ENCODE measurements around the gene TBC1D2B.

The TBC1D2B gene

DNA sequence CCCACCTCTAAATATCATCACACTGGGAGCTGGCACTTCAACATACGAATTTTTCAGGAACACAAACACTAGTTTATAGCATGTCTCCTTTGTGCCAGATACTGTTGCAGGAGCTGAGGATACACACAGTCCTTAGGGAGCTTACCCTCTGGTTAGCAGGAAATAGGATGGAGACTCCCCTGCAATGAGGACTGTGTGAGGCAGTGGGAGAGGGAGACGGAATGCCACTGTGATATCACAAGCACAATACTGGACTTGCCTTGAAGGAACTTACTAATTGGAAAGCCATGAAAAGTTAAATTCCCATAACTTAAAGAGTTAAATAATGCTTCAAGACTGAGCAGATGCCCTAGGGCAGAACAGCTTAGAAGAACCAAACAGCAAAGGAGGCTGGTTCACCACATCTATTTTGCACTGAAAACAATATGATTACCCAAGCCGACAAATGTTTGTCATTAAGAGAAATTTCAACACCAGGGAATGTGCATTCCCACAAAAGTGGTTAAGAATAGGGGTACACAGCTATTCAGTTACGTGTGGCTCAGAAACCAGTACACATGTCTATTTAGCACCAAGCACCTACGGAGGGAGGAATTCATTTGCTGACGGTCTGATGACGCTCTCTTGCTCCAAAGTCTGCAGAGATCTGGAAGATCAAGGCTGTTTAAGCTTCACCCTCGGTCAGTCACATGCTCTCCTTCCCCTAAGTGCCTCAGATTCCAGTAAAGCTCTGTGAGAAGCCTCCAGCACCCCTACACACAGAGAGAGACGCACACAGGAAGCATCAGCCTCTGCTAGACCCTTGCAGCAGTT, 5.2 kb downstream of the TBC1D2B start:
- peak; percentile 98 for DNase-seq (ENCODE audit: low read depth)

DNA sequence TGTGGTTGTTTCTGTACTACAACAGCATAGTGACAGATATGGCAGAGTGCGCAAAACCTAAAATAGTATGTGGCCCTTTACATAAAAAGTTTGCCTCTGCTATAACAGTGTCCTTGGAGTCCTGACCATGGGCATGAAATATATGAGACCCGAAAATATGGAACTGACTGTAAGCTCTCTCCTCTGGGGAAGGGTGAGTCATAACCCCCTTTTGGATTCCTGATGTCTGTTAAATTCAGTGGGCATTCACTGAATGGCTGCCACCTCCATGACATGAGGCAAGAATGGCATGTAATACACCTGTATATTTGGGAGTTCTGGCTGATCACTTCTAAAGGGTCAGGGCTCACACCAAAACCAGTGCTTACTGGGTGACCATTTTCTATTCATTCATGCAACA, 6.1 kb downstream of the TBC1D2B start:
- no peak for DNase-seq (ENCODE audit: low read depth)

DNA sequence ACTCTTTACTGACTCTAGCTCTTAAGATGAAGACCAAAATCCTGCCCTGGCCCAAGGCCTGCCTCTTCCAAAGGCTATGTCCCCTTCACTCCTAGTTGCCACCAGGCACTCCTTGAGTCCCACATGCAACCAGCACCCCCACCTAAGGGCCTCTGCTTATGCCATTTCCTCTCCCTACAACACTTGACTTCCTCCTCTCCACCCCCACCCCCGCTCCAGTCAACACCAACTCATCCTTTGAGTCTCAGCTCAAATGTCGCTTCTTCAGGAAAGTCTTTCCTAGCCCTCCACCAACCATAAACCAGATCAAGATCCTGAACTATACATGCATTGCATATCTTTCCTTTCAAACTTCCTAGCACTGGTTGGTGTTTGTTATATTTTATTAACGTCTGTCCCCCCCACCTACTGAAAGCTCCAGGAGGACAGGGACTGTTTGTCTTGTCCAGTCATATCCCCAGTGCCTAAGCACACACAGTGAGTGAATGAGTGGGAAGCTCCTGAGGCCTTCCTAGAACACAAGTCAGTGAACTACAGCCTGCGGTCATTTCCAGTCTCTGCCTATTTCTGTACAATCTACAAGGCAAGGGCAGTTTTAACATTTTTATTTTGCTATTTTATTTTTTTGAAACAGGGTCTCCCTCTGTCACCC, 7.3 kb downstream of the TBC1D2B start:
- DNase-seq (ENCODE audit: low read depth), result no peak

DNA sequence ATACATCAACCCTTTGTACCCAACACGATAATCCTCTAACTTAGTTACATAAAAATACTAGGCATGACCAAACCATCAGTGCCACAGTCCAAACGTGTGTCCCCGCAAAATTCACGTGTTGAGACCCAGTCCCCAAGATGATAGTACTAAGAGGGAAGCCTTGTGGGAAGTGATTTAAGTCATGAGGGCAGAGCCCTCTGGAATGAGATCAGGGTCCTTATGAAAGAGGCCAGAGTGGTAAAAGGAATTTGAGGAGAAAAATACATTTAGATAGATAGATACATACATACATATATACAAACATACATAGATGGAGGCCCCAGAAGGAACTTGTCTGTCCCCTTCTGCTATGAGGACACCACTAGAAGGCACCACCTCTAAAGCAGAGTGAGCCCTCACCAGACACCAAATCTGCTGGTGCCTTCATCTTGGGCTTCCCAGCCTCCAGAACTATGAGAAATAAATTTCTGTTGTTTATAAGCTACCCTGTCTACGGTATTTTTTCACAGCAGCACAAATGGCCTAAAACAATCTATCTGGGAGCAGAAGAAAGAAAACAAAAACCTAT, 8.0 kb downstream of the TBC1D2B start:
- no peak for DNase-seq (ENCODE audit: low read depth)

DNA sequence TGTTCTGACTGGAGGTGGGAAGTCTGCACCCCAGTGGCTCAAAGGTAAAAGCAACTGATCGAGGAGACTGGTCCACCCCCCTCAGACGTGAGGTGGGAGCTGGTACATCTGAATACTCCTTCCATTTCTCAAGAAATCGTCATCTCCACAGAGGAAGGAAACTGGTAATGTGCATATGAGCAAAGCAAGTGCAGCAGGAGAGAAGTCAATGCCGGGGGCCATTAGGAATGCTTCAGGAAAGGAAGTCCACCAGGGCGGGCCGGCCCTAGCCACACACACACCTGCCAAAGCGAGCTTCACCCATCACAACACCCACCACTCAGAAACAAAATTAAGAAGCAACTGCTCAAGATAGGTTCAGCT, 8.5 kb downstream of the TBC1D2B start:
- no peak for DNase-seq (ENCODE audit: low read depth)

DNA sequence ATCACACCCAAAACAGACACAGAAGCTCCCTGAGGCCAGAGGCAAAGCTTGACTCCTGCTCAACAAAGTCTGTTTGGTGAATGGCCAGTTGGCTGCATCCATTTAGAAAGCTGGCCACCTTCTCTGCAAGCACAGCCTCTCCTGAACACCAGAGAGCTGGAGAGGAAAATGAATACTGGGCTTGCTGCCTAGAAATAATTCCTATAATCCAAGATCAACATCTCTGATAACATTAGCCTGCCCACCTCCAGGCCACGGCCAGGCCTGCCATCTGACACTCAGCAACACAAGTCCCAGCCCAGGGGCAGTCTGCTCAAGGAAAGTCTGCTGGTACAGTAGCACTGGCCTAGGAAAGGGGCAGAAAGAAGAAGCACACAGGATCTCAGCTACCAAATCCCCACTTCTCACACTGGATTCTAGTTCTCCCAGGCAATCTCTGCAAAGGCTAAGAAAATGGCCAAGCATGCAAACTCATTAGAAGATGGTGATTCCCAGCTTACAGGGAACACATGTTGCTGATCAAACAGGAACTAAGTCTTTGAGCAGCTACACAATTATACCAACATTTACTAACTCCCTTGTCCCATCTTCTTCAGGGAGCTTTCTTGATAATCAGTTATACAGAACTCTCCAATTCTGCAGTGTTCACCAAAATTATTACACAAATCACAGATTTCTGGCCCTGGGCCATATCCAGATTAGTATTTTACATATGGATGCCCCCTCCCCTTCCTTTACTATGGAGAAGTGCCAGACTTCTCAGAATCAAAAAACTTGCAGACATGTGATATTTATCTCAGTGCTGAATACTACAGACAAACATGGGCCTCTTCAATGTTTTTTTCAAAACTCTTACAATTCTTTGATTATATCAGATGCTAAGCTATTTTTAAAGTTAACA, 9.9 kb downstream of the TBC1D2B start:
- peak; percentile 45 for DNase-seq (ENCODE audit: low read depth)

DNA sequence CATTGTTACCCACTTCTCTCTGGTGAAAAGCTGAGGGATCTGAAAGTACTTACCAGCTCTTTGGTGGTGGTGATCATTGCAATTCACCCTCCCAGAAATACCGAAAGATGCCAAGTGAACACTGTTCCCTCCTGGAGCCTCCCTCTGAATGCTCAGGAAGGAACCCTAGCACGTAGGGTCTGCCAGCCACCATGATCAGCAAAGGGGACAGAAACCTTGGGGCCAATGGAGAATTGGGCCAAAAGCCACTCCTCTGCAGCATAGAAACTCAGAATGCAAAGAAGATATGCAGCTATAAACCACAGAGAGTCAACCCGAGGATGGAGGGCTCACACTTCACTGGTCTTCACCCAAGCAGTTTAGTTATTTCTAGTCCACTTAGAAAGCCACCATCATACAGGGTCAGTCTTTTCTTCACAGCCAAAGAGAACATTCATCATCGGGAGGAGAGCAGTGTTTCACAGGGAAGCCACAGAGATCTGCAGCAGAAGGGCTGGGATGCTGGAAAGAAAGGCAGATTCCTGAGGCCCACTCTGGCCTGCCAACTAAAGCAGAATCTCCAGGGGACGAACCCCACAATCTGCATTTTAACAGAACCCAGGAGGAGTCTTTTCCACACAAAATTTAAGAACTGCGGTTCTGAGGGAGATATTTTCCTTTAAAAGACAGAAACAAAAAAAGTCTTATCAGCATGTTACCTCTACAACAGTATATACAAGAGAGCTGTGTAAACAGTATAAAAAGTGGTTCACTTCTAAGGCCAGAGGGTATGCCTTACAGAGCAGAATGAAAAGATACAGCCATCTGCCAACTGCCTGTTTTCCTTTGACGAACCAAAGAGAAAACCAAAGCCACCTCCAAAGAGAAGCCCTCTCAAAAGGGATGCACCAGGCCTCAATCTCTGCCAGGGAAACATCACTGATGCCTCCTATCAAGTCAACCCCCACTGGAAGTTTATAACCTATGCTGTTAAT, 11.3 kb downstream of the TBC1D2B start:
- DNase-seq (ENCODE audit: low read depth), result no peak

DNA sequence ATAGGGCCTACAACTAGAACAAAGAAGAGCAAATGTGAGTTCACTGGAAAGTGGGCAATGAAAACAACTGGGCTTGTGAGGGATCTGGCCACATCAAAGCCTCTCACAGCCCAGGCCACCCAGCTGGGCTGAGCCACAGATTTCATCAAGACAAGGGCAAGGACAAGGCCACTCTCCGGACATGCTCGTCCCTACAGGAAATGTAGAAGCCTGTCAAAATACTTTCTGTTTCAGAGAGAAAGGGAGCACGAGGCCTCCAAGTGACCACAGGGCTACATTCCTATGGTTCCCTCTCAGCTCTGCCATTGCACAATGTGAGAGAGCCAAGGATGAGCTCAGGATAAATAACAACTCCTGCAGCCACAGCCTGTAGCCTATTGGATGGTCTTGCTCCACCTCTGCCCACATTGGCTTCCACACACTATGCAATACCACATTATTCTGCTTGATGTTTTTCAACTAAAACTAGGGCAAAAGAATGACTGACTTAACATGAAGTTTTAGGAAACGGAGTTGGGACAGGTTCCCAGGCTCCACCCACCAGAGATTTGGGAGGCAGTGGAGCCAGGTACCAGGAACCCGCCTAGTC, 12.1 kb downstream of the TBC1D2B start:
- peak; percentile 100 for DNase-seq (ENCODE audit: low read depth)

DNA sequence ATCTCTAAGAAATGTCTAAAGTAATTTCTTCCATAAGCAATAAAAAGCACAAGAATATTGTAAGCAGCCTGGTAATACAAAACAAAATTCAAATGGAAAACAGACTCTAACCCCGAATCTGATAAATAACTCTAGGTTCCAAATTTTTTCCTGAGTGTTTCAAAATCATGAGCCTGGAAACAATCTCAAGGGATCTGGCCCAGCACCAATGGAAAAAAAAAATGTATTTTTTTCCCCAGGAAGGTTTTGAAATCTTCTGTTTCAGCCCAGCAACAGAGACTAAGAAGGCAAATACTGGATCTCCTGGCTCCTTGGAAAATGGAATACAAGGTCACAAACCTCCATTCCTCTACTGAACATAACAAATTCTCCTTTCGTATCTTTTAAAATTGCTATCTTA, 13.0 kb downstream of the TBC1D2B start:
- peak; percentile 58 for DNase-seq (ENCODE audit: low read depth)

DNA sequence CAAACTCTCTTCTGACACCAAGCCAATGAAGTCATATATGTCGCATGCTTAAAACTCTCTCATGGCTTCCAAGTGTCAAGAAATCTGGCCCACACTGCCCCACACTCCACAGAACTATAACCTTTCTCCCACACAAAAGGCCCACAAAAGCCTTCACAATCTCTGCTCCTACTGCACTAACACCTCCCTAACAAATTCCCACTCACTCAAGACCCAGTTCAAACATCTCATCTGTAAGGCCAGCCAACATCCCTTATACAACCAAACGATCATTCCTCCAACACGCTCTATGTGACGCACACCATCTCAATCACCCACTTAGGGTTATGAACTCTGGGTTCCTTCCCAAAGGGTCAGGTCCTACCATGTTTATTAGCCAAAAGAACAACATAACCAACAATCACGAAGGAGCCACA, 13.5 kb downstream of the TBC1D2B start:
- DNase-seq (ENCODE audit: low read depth), result no peak

DNA sequence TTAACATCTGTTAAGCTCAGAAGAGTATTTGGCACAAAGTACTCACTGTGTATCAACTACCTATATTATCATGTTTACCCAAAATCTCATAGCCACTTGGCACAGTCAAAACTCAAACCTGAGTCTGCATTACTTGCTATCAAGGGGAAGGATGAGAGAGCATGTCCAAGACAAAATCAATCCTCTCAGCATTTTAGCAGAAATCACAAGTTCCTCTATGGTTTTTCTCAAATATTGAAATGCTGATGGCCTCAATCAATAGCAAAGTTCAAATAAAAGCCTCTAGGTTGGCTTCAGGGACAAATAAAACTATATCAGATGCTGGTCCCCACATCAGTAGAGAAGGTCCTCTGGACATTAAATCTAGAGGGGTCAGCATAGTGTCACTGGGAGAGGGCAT, 14.3 kb downstream of the TBC1D2B start:
- DNase-seq (ENCODE audit: low read depth), result no peak

DNA sequence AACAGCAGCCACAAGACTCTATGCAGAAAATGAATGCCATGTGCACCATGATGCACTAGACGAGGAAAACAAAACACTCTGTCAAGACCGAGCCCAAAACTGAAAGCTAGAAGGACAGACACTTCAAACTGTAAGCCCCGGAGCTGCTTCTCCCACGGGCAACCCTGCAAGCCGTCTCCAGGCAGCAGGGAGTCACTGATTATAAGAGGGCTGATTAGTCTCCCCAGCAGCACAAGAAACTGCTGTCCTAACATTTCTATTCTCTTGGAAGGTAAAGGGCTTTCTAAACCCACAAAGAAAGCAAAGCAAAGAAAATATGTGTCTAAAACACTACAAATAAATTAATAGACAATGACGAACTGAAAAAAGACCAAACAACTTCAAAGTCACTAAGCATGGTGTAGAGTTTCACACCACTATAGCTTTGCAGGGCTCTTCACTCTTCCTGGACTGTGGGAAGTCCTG, 15.5 kb downstream of the TBC1D2B start:
- DNase-seq (ENCODE audit: low read depth), result peak; percentile 77

DNA sequence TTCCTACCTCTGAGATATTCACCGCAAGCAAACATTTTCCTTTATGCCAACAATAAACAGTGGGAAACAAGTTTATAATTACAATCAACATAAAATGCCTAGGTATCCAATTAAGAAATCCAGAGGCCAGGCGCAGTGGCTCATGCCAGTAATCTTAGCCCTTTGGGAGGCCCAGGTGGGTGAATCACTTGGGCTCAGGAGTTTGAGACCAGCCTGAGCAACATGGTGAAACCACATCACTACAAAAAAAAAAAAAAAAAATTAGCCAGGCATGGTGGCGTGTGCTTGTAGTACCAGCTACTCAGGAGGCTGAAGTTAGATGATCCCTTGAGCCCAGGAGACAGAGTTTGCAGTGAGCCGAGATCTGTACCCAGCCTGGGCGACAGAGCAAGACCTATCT, 17.3 kb downstream of the TBC1D2B start:
- DNase-seq (ENCODE audit: low read depth), result no peak

DNA sequence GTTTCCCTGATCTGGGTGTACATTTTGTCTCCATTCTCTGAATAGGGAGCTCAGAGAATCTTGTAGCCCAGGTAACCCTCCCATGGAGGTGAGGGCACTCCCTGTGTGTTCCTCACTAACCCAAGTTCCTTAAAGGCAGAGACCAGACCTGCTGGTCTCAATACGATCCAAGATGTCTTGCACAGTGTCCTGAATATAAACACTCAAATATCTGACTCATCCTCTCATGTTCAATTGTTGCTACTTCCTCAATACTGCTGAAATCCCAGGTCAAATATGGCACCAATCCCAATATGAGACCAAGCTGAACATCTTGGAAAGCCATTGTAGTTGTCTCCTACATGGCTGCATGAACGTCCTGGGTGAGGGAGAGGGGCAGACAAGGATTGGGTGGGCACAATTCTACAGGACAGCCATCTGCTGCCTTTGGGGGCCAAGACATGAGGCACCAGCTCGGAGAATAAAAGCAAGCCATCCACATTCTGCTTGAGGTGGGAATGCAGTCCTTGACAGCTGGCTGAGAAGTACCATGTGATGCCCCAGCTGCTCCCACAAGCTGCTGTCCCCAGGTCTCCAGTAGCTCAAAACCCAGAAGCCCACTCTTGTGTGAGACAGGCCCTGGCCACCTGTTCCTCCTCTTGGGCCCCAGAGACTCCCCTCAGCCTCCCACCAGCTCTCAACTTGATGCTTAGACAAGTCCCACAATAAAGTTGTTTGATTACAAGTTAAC, 18.2 kb downstream of the TBC1D2B start:
- DNase-seq (ENCODE audit: low read depth), result no peak

DNA sequence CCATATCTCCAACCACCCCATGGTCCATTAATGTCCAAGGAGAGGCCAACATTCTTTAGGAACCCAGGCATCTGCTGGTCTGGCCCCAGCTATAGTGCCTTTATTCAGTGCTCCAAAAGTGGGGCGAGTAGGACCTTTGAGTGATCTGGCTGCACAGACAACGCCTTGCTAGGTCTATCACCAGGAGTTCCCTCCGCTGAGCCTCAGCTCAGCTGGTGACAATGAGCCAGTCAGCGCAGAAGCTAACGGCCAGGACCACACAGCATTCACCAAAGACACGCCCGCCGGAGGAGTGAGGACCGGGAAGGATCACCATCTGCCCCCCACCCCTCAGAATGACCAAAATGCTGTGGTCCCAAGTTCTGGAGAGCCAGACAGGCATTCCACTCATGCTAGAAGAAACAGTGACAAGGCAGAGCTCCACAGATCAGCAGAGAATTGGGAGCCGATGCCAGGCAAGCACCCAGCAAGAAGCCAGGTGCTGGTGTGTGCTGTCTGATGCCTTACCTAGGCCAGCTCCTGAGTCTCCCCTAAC, 19.0 kb downstream of the TBC1D2B start:
- no peak for DNase-seq (ENCODE audit: low read depth)

DNA sequence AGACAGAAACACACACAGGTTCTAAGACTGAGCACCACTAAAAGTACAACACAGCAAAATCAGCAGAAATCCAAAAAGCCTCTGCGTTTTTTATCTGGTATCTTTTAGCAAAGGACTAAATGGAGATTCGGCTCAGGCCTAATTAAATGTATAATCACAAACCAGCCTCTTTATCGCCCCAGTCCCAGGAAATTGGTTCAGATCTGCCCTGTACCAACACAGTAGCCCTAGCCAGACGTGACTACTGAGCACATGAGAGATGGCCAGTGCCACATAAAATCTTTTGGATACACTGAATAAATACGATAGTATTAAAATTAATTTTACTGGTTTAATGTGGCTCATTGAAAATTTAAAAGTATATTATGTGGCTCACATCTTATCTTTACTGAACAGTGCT, 19.7 kb downstream of the TBC1D2B start:
- no peak for DNase-seq (ENCODE audit: low read depth)

DNA sequence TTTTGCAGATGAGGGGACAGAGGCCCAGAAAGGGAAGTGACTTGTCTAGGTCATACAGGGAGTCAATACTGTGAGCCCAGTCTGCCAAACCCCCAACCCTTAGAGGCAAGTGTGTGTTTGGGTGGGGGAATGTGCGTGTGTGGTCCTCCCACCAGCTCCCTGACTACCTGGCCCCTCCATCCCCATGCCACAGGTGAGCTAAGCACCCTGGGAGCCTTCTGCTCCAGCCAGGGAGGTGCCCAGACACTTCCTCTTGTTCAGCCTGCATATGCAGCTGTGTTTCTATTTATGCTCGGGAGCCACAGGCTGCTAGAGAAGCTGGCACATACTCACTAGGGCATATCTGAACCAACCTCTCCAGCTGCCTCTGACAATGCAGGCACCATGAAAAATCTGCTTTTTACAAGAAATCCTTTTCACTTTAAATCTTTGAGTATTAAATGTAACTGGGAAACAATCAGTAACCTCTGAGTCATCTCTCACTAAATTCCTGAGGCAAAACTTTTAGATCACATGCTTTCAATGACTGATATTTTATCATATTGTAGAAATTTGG, 20.7 kb downstream of the TBC1D2B start:
- DNase-seq (ENCODE audit: low read depth), result peak; percentile 56

DNA sequence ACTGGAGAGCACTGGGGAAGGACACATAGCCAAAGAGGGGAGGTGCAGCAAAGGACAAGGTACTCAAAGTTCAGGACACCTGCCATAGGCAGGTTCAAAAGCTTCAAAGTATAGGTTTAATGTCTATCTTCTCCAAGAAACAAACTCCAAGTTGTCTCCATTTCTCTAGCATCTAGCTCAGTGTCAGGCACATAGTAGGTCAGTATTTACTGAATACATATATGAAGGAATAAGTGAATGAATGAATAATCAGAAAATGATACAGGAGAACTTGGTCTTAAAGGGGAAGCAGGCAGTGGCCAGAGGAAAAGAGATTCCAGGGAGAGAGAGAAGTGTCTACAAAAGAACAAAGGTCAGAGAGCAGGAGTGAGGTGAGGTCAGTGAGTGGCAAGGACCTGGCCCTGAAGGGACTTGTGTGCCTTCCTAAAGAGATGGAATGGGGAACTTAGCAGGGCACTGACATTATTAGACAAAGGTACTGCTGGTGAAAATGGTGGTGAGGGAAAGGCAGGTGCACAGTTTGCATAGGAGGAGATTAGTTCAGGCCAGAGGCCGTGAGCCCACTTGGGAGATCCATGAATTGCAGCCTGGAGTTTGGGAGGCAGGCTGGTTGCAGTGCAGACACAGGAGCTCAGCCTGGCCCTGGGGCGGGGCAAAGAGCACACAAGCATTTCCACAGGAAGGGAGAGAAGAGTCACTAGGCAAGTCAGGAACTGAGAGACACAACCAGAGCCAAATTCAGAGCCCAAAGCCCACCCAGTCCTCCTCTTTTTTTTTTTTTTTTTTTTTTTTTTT, 21.4 kb downstream of the TBC1D2B start:
- DNase-seq (ENCODE audit: low read depth), result no peak

DNA sequence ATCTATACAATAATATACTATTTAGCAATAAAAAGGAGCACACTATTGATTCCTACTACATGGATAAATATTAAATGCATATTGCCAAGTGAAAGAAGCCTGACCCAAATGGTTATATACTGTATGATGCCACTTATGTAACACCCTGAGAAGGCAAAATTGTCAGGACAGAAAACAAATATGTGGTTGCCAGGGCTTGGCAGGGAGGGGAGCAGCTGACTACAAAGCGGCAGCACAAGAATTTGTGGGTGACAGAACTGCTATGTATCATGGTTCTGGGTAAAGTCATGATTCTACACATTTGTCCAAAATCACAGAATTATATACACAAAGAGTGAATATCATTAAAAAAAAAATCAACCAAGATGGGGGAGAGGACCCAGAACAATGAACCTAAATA, 22.5 kb downstream of the TBC1D2B start:
- DNase-seq (ENCODE audit: low read depth), result no peak
